Stimulated activated CD8-positive, alpha-beta memory T cell treated with anti-CD3 and anti-CD28 coated beads, Interleukin-7, amount 100 ng/mL, for 48 hours (primary cell): Measurements from ENCODE around the gene NT5C3B.
A peak's percentile ranks its signal among the peaks of the same experiment; 100 is the strongest.

Experiments
- DNase-seq, 2 donors: peaks; one replicate each; pipeline ENCODE4 v3.0.0-alpha.2; 2020; ENCODE audit warnings: low read depth in 1 of 2; ENCODE audit errors: extremely low read depth in 1 of 2

The NT5C3B gene

GRCh38 chr17:41811549-41812380 lies 24.3 kb downstream of the NT5C3B start, which contains the start of gene P3H4:
Gene P3H4 (minus strand): TSS chr17:41811949. CDS start chr17:41811915, 34 bp downstream.
- peak in 1 of 2 donors; percentile 41 for DNase-seq

DNA sequence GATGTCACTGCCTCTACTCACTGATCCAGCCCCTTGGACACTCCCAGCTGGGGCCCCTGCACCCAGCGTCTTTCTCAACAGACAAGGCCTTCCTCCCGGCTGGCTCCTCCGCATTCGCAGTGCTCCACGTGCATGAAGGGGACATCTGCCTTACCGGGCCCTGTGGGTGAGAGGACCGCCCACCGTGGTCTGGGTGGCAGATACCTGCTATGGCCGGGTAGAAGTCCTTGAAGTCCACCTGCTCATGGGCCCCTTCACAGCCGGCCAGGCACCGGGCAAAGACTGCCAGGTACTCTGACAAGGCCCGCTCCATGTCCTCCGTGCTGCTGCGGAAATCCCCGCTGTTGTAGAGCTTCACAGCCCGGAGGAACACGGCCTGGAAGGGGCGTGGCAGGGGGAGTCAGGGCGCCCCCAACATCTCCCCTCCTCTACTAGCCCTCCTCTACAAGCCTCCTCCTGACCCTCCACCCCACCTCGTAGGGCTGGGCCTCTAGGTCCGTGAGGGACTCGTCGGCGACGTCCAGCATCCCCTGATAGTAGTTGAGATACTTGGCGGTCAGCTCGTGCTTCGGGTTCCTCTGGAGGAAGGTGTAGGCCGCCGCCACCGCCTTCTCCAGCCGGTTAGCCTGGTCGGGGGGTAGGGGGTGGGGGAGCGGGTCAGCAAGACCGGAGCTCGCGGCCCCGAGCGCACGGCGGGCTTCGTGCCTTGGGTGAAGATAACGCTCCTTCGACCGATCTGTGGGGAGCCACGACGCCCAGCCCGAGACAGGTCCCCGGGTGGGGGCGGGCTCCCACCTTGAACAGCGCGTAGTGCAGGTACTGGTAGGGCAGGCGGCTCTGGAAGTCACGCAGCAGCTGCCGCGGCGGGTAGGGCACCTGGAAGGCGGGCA lies 25.1 kb downstream of the NT5C3B start:
- DNase-seq, result no peak

GRCh38 chr17:41806685-41807445 lies 29.2 kb downstream of the NT5C3B start:
- DNase-seq, result no peak

DNA sequence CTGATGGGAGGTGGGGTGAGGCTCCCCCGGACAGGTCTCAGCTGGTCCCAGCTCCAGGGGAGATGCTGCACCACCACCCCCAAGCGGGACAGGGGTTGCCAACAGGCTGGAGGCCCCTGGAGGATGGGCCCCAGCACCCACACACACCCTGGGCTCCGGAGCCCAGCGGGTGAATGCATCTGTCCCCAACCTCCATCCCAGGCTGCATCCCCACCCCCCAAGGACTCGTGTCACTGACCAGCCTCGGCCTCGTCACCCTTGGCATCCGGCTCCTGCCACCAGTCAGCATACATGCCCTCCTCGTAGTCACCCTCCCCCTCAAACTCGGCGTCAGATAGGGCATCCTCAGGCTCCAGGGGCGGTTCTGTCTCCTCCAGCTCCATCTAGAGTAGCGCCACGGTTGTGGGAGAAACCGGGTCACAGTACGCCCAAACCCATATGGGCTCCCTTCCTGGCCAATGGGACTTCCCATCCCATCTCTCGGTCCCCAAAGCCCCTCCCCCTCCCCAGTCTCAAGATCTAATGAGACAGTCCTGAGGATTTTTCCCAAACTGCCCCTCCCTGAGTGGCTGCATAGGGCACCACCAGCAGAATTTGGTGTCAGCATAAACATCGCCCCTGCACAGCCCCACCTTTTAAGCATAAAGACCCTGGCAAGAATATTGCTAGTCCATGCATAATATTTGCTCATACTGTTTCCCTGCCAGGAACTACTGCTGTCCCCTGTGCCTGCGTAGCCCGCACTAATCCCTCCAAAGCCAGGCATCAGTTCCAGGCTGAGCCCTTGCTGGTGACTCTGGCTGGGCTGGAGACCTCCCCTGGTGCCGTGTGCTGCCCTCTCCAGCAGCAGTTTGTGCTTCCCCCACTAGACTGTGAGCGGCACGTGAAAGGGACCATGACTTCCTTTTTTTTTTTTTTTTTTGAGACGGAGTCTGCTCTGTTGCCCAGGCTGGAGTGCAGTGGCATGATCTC lies 32.7 kb downstream of the NT5C3B start:
- DNase-seq, result no peak

DNA sequence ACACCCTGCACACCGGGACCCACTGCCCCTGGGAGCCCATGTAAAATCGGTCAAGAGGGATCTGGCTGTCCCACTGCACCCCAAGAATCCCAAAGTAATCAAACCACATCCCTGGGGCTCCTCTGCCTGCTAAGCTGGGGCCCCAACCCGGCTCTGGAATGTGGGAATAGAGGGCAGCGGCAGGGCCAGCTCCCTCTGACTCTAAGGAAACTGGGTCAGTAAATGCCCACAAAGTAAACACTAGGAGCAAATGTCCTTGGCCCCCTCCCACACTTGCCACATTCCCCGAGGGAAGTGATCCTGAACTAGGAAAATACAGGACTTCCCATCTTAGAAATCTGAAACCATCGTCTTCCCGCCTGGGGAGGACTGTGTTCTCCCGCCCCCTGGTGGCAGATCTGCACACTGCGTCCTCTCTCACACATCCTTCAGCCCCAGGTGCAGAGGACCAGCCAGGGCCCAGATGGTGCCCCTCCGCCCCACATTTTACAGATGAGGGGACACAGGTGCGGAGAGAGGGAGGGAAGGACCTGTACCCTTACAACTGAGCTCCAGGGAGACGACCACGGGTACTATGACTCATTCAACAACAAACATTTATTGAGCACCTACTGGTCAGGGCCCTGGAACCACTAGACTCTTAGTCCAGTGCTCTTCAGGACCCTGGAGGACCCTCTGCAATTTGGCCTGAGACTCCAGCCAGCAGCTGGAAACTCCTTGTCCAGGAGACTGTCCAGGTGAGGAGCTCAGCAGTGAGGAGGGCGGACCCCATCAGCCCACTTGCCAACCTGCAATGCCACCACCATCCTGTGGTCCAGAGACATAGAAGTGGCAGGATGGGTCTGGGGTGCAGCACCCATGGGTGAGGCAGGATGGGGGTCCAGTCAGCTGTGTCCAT lies 34.4 kb downstream of the NT5C3B start:
- peak; percentile 31 to 39 for DNase-seq

DNA sequence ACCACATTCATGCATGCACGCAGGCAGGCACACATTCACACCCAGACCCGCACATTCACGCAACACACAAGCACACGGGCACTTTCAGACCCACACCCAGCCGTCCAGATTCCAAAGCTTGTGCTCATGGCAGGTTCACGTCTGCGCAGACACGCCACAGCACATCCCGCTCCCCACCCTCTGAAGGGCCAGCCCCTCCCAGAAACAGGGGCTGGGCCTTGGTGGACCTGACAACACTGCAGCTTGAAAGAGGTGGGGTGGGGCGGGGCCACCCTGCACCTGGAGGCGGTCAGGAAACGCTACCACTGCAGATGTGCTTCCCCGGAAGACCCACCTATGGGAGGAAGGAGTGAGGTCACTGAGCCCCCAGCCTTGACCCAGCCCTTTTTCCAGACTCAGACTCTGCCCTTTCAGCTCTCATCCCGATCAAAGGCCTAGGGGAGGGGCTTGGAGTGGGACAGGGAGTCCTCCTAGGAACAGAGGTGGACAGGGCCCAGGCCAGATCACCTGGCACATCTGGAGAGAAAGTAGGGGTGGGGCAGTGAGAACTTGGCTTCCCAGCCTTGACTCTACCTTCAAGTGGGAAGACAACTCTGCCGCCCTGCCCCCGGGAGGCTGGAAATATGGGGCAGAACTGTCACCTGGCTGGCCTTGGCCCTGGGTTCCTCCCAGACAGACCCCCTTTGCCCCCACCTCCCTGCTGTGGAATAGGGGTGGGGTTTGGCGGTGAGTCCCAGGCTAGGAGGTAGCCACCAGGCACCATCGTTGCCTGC lies 35.2 kb downstream of the NT5C3B start:
- DNase-seq, result no peak

DNA sequence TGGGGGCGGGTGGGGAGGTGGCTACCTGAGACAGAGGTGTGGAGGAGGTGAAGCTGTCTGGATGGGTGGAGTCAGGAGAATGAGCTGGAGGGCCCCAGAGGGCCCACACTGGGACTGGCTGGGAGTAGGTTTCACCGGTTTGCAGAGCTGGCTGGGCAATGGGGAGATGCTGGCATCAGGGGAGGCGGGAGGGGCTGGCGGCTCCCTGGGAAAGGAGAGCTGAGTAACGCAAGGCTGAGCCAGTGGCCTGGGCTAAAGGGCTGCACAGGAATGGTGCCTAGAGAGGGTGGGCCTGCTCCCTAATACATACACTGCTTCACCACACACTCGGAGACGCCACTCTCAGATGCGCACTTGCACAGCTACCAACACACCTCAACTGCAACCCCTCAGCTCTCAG lies 36.7 kb downstream of the NT5C3B start:
- DNase-seq, result no peak

DNA sequence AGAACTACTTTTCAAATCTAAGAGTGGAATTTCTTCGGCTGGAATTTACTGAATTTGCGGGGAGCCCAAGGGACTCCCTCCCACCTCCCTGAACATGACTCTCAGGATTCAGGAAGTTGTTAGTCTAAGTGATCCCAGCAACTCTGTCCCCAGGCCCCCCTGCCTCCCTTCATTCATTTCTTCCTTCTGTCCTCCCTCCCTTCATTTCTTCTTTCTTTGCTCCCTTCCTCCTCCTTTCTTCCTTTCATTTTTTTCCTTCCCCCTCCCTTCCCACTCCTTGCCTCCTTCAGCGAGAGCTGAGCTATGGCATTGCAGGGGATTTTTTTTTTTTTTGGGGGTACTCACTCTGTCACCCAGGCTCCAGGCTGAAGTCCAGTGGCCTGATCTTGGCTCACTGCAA lies 38.7 kb downstream of the NT5C3B start:
- DNase-seq, result no peak

DNA sequence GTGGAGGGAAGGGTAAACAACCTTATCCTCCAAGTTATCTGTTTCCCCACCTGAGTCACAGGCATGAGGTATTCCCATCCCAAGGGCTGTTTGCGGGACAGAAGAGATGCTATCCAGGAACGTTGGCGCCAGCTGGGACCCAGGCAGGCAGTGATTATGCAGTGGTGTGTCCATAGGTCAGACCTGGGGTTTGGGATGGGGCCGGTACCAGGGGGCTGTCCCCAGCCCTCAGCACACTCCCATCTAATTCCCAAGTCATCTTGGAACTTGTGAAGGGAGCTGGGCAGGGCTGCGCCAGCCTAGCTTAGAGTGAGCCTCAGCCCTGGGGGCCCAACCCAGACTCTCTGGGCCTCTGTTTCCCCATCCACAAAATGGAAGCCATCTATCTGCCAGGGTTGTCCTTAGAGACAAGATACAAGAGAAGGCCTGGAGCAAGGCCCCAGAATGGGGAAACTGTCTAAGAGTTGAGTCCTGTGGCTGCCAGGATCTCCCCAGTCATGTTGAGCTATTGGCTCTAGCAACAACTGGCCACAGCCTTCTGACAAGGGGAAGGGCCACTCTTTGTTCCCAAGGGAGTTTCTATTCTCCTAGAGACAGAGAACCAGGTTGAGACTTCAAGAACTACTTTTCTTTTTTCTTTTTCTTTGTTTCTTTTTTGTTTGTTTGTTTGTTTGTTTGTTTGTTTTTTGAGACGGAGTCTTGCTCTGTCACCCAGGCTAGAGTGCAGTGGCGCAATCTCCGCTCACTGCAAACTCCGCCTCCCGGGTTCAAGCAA lies 39.7 kb downstream of the NT5C3B start:
- no peak for DNase-seq

- DNase-seq, result no peak
These were observed 41.5 kb downstream of the NT5C3B start for GRCh38 chr17:41794540-41794975.

DNA sequence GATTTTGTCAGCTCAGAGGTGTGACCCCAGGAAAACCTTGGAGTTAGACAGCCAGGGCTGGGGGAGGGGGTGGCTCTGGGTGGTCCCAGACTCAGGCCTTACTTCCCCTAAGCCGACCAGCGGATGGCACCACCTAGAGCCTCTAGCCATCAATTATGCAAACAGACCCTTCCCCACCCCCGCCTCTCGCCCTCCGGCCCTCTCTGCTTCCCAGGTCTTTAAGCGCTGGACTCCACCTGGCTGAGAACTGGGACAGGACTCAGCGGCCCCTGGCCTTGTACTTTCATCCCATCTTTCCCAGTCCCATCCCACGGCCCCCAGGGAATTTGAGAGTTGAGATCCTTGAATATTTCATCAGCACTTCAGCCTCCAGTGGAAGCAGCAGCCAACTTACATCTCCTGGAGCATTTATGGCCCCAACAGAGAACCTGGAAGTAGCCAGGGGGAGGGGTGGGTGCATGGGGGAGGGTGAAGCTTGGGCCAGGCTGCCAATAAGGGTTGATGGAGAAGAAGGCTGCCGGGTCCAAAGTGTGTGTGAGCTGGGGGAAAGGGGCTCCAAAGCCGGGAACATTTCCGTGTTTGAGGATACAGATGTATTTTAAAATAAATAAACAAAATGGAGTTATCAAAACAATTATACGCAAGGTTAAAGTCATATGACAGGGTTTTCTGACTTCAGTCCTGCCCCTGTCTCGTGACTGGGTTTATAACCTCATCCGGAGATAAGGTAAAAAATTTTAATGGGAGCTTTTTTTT lies 42.1 kb downstream of the NT5C3B start:
- DNase-seq, result no peak

- DNase-seq, result no peak
These were observed 42.9 kb downstream of the NT5C3B start for GRCh38 chr17:41792845-41793783.

GRCh38 chr17:41787021-41787418 lies 49.0 kb downstream of the NT5C3B start:
- DNase-seq, result no peak

DNA sequence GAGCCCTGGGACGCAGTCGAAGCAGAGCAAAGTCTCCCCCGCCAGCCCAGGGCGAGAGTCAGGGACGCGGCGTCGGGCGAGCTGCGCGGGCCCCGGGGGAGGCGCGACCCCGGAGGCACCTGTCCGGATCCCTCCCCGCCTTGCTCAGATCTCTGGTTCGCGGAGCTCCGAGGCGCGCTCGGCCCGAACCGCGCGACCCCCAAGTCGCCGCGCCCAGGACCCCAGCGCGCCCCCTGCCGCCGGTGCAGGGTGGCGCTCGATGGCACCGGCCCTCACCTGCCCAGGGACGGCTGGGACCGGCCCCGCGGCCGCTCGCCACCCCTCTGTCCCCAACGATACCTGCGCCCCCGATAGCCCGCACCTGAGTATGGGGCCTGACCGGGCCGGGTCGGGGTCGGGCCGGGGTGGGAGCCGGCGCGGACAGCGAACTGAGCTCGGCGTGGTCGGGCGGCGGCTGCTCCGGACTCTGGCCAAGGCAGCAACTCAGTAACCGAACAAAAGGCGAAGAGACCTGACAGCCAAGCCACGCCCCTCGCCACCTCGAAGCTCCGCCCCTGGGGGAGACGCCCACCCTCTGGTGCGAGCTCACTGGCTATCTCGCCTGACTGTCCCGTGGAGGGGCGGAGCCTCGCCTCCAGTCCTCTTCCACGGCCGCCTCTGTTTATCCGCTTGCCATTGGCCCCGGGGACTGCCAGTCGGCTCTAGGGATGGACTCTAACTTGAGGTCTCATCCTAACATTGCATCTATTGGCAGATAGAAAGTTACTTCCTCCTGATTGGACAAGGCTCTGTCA lies 49.6 kb downstream of the NT5C3B start, which contains the start of gene JUP:
TSS of gene JUP (minus strand) at position 485 of the 794 bp plus-strand sequence. CDS start 14,857 bp downstream, outside the sequence.
- peak; percentile 78 to 92 for DNase-seq

DNA sequence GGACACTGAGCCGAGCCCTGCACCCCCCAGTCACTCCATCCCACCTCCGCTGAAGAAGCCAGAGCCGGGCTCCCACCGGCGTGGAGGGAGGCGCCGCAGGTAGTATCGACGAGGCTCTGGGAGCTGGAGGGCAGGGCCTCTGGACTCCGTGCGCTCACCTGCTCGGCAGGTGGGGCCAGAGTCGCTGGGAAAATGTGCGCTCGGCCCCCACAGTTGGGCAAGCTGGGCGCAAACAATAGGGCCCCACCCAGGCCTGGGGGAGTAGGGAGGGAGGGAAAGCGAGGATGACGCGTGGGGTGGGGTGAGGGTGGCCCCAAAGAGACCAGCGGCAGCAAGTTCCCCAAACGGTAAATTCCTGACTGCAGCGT lies 50.2 kb downstream of the NT5C3B start:
- DNase-seq, result no peak
